GM20000 (cell line): ENCODE data around the gene PRELID2.

Source experiments
- DNase-seq: peaks from one replicate; pipeline ENCODE4 v3.0.0; 2012; ENCODE audit warnings: low spot score
- CTCF ChIP-seq: IDR thresholded peaks from 2 replicates; pipeline ENCODE4 v1.5.1; 2012; ENCODE audit warnings: mild to moderate bottlenecking, control low read depth; ENCODE audit errors: extremely low read depth, missing control alignments

The PRELID2 gene

DNA sequence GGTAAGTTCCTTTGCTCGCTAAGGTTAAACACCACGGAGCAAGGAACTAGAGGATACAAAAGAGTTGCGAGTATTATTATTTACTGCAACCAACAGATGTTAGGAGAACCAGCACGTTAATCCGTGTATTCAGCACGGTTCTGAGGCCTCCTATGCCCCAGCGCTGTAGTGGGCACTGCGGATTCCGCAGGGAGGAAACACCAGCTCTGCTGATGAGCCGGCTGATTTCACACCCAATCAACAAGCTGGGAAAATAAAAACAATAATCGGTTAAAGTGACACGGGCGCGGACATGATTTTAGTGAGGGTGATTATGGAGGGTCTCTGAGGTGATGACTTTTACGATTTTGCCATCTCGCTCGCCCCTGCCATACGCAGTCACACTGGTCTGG is 702 bp upstream of the PRELID2 start:
- no peak for DNase-seq
- no peak for TF ChIP-seq CTCF

DNA sequence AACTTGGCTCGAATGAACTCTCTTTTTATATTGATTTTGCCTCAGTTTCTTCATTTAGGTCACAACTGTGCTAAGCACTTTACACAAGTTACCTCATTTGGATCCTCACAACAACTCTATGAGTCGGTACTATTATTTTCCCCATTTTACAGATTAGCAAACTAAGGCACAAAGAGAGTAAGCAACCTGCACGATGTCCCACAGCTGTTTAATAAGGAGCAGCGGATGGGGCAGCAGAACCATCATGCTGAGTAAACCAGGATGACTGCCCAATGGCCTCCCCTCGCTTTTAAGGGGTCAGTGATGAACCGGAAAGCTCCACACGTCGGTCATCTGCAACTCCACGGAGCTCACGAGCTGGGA is 607 bp downstream of the PRELID2 start:
- TF ChIP-seq CTCF, result no peak
- DNase-seq, result no peak

DNA sequence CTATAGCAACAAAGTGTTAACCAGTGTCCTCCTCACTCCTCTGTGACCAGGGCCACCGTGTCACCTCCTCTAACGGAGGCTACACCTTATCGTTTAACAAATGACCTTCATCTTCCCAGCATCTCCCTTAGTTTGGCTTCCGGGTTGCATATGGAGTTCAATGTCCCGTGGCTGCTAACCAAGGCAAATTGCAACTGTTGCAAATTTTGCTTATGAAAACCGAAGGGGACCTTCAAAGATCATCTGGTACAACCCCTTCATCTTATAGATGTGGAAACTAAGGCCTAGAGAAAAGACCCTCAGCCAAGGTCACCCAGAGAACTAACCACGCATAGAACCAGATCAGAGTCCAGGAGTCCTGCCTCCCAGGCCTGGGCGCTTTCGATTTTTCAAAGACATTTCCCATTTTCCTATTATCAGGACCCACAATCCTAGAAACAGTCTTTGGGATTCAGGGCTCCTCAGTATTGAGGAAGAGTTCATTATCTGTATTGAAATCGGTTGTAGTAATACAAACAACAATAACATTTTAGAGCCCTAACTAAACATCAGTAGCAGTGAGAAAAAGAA is 1.4 kb downstream of the PRELID2 start:
- TF ChIP-seq CTCF, result no peak
- DNase-seq, result no peak

- TF ChIP-seq CTCF, result no peak
- no peak for DNase-seq
These were observed 4.5 kb downstream of the PRELID2 start for GRCh38 chr5:145830594-145830993.

DNA sequence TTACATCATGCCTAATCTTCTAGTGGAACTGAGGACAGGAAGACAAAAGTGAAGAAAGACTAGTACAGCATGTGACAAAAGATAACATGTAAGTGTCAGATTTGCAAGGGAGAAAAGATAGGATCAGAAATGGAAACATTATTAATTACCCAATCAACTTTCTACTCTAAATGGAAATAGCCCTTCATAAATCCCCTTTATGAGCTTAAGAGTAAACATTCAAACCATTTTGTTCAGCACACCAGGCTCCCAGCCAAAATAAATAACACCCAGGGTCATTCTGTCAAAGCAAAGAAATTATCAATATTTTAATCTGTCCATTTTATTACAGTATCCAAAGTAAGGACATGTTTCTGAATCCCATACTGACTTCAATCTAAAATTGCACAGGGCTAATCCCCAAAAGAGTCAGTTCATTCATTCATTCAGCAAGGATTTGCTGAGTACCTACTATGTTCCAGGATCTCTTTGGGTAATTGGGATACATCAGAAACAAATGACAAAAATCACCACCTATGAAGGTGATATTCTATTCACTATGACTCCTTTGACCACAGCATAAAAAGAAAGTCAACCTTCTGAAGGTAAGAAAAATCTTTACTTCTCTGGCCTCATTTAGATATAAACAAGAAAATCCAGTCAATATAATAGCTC is 5.3 kb downstream of the PRELID2 start:
- no peak for TF ChIP-seq CTCF
- DNase-seq, result no peak

- no peak for TF ChIP-seq CTCF
These were observed 8.1 kb downstream of the PRELID2 start for GRCh38 chr5:145826895-145827674.

DNA sequence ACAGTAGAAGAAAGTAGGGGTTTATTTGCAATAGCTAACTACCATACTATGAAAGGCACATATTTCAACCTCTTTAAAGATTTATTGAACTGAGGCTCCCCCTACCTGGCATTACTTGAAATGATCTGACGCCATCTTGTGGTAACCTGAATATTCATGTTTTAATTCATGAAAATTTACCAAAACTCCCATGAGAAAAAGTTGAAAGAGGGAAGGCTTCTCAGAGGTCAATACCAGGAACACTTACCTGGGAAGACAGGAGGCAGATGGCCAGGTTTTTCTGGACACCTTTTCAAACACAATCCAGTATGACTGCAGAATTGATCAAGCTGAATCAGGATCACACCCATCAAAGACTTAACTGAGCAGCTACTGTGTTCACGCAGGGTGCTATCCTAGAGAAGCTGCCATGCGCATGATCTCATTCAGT is 9.4 kb downstream of the PRELID2 start:
- peak; percentile 52 for TF ChIP-seq CTCF
- peak; percentile 44 for DNase-seq

More at GRCh38 chr5:145826895-145827674, 8.1 kb downstream of the PRELID2 start:
- no peak for DNase-seq
